WTC11 (cell line): ENCODE results near the gene RANBP3L. TPM values are rescaled to one million over a fixed set of nuclear protein-coding genes. Genes with fewer than 3 reads are reported as not detected.

Source experiments
- ATAC-seq: fragments of 200-7000 bp; cut with Tn5 transposase; 2 replicates; pipeline ENCODE4 v1.10.0; 2021; ENCODE audit warnings: mild to moderate bottlenecking, moderate library complexity
- CTCF ChIA-PET: fragments of 300-600 bp; sonication (Branson Sonifier 250); formaldehyde crosslinking; loops from one replicate; lab custom pipeline; 2021; ENCODE audit warnings: antibody characterized with exemption; lab: Charles Lee
- POLR2A ChIA-PET: fragments of 350-600 bp; sonication (Branson Sonifier 250); formaldehyde crosslinking; loops from one replicate; lab custom pipeline; 2021; ENCODE audit warnings: antibody characterized with exemption; lab: Charles Lee
- DNase-seq: peaks from one replicate; pipeline ENCODE4 v3.0.0; 2021; ENCODE audit warnings: low spot score
- H3K27ac Mint-ChIP-seq: 2 replicates; pipeline ENCODE4 v1.8.0; 2021; ENCODE audit warnings: mixed read lengths
- H3K27me3 Mint-ChIP-seq: 2 replicates; pipeline ENCODE4 v1.8.0; 2021; ENCODE audit warnings: low read depth, mild to moderate bottlenecking, moderate library complexity, mixed read lengths
- H3K36me3 Mint-ChIP-seq: 2 replicates; pipeline ENCODE4 v1.8.0; 2021; ENCODE audit warnings: mixed read lengths
- H3K4me1 Mint-ChIP-seq: 2 replicates; pipeline ENCODE4 v1.8.0; 2022; ENCODE audit warnings: mixed read lengths
- H3K4me3 Mint-ChIP-seq: 2 replicates; pipeline ENCODE4 v1.8.0; 2021; ENCODE audit warnings: mild to moderate bottlenecking, moderate library complexity, mixed read lengths
- H3K9me3 Mint-ChIP-seq: 2 replicates; pipeline ENCODE4 v1.8.0; 2021; ENCODE audit warnings: mixed read lengths
- ATF6 ChIP-seq: sonication (generic); formaldehyde crosslinking; IDR thresholded peaks from 2 replicates; pipeline ENCODE4 v1.8.1; 2023; ENCODE audit warnings: mild to moderate bottlenecking, missing genetic modification reagents
- CREM ChIP-seq: sonication (generic); formaldehyde crosslinking; IDR thresholded peaks from 2 replicates; pipeline ENCODE4 v1.8.1; 2022; ENCODE audit warnings: mild to moderate bottlenecking, missing genetic modification reagents, moderate library complexity
- ELF4 ChIP-seq: sonication (generic); formaldehyde crosslinking; IDR thresholded peaks from 2 replicates; pipeline ENCODE4 v1.8.1; 2022; ENCODE audit warnings: low read depth, mild to moderate bottlenecking, moderate library complexity, missing genetic modification reagents
- FOXJ3 ChIP-seq: sonication (generic); formaldehyde crosslinking; IDR thresholded peaks from 2 replicates; pipeline ENCODE4 v1.9.0; 2021; ENCODE audit warnings: missing genetic modification reagents, mild to moderate bottlenecking, borderline replicate concordance
- GABPB1 ChIP-seq: sonication (generic); formaldehyde crosslinking; IDR thresholded peaks from 2 replicates; pipeline ENCODE4 v1.8.1; 2023; ENCODE audit warnings: mild to moderate bottlenecking, missing genetic modification reagents
- MXD4 ChIP-seq: fragments of 250-450 bp; sonication (Bioruptor Pico); IDR thresholded peaks from 2 replicates; pipeline ENCODE4 v1.8.0; 2021; ENCODE audit warnings: mild to moderate bottlenecking, moderate library complexity, borderline replicate concordance
- NR3C1 ChIP-seq: sonication (generic); formaldehyde crosslinking; conservative IDR thresholded peaks from 2 replicates; pipeline ENCODE4 v1.8.1; 2023; ENCODE audit warnings: low read depth, mild to moderate bottlenecking, missing genetic modification reagents
- RELA ChIP-seq: sonication (generic); formaldehyde crosslinking; IDR thresholded peaks from 2 replicates; pipeline ENCODE4 v1.8.1; 2022; ENCODE audit warnings: missing genetic modification reagents, mild to moderate bottlenecking, borderline replicate concordance
- STAT6 ChIP-seq: sonication (generic); formaldehyde crosslinking; conservative IDR thresholded peaks from 2 replicates; pipeline ENCODE4 v1.8.1; 2023; ENCODE audit warnings: mild to moderate bottlenecking, low read depth, missing genetic modification reagents, moderate library complexity
- TCF7 ChIP-seq: sonication (generic); formaldehyde crosslinking; IDR thresholded peaks from 2 replicates; pipeline ENCODE4 v1.8.0; 2022; ENCODE audit warnings: mild to moderate bottlenecking, low read depth, missing genetic modification reagents, moderate library complexity
- TP53 ChIP-seq: sonication (generic); formaldehyde crosslinking; IDR thresholded peaks from 2 replicates; pipeline ENCODE4 v1.8.1; 2023; ENCODE audit warnings: mild to moderate bottlenecking, missing genetic modification reagents
- ZNF138 ChIP-seq: sonication (generic); formaldehyde crosslinking; conservative IDR thresholded peaks from 2 replicates; pipeline ENCODE4 v1.8.1; 2022; ENCODE audit warnings: mild to moderate bottlenecking, moderate library complexity, missing genetic modification reagents
- ZNF263 ChIP-seq: sonication (generic); formaldehyde crosslinking; IDR thresholded peaks from 2 replicates; pipeline ENCODE4 v1.8.1; 2022; ENCODE audit warnings: low read depth, mild to moderate bottlenecking, moderate library complexity, missing genetic modification reagents
- ZNF396 ChIP-seq: fragments of 250-450 bp; sonication (Bioruptor Pico); IDR thresholded peaks from 2 replicates; pipeline ENCODE4 v1.8.0; 2021; ENCODE audit warnings: mild to moderate bottlenecking, moderate library complexity, borderline replicate concordance
- ZNF416 ChIP-seq: fragments of 250-450 bp; sonication (Bioruptor Pico); IDR thresholded peaks from 2 replicates; pipeline ENCODE4 v1.9.0; 2021; ENCODE audit warnings: mild to moderate bottlenecking, inconsistent platforms
- total RNA-seq: library from RNA; stranded (reverse); gene quantifications from 3 replicates; pipeline ENCODE4 v1.2.3, GENCODE V29; 2021
- TF ChIP-seq, protein P1 (sequence below): sonication (generic); formaldehyde crosslinking; IDR thresholded peaks from 2 replicates; pipeline ENCODE4 v1.8.1; 2023; ENCODE audit warnings: mild to moderate bottlenecking, missing genetic modification reagents, borderline replicate concordance
- TF ChIP-seq, protein P2 (sequence below): sonication (generic); formaldehyde crosslinking; IDR thresholded peaks from 2 replicates; pipeline ENCODE4 v1.8.0; 2023; ENCODE audit warnings: missing genetic modification reagents
- TF ChIP-seq, protein P3 (sequence below): sonication (generic); formaldehyde crosslinking; IDR thresholded peaks from 2 replicates; pipeline ENCODE4 v1.8.0; 2022; ENCODE audit warnings: mild to moderate bottlenecking, missing genetic modification reagents
- TF ChIP-seq, protein P4 (sequence below): sonication (generic); formaldehyde crosslinking; IDR thresholded peaks from 2 replicates; pipeline ENCODE4 v1.8.1; 2022; ENCODE audit warnings: low read depth, missing genetic modification reagents, borderline replicate concordance
- TF ChIP-seq, protein P5 (sequence below): sonication (generic); formaldehyde crosslinking; IDR thresholded peaks from 2 replicates; pipeline ENCODE4 v1.8.1; 2022; ENCODE audit warnings: mild to moderate bottlenecking, moderate library complexity, missing genetic modification reagents

The RANBP3L gene
- total RNA-seq, 1 experiment from 2014 or later = not detected

- ATAC-seq = no peak
- ChIA-PET POLR2A (no interaction called here), CTCF (no interaction called here)
- DNase-seq = no peak
- H3K36me3 Mint-ChIP-seq = no peaks in the 10 kb centered on the region
- H3K4me3 Mint-ChIP-seq = peak overlapping the region; percentile 77
- H3K27ac Mint-ChIP-seq = no peak overlapping the region
- H3K27me3 Mint-ChIP-seq = peaks cover 26% of the 10 kb centered on the region
- no peaks in the 10 kb centered on the region for H3K9me3 Mint-ChIP-seq
- TF ChIP-seq, protein P1, sequence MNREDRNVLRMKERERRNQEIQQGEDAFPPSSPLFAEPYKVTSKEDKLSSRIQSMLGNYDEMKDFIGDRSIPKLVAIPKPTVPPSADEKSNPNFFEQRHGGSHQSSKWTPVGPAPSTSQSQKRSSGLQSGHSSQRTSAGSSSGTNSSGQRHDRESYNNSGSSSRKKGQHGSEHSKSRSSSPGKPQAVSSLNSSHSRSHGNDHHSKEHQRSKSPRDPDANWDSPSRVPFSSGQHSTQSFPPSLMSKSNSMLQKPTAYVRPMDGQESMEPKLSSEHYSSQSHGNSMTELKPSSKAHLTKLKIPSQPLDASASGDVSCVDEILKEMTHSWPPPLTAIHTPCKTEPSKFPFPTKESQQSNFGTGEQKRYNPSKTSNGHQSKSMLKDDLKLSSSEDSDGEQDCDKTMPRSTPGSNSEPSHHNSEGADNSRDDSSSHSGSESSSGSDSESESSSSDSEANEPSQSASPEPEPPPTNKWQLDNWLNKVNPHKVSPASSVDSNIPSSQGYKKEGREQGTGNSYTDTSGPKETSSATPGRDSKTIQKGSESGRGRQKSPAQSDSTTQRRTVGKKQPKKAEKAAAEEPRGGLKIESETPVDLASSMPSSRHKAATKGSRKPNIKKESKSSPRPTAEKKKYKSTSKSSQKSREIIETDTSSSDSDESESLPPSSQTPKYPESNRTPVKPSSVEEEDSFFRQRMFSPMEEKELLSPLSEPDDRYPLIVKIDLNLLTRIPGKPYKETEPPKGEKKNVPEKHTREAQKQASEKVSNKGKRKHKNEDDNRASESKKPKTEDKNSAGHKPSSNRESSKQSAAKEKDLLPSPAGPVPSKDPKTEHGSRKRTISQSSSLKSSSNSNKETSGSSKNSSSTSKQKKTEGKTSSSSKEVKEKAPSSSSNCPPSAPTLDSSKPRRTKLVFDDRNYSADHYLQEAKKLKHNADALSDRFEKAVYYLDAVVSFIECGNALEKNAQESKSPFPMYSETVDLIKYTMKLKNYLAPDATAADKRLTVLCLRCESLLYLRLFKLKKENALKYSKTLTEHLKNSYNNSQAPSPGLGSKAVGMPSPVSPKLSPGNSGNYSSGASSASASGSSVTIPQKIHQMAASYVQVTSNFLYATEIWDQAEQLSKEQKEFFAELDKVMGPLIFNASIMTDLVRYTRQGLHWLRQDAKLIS (CRISPR knock-in tag) = no peak
- TF ChIP-seq CREM (CRISPR knock-in tag) (no peak), ZNF416 (CRISPR knock-in tag) (no peak), STAT6 (no peak), GABPB1 (0 out of 2 replicates have a peak, but pooled peaks have one; percentile 22), ZNF396 (CRISPR knock-in tag) (no peak), FOXJ3 (no peak)
- TF ChIP-seq, protein P2, sequence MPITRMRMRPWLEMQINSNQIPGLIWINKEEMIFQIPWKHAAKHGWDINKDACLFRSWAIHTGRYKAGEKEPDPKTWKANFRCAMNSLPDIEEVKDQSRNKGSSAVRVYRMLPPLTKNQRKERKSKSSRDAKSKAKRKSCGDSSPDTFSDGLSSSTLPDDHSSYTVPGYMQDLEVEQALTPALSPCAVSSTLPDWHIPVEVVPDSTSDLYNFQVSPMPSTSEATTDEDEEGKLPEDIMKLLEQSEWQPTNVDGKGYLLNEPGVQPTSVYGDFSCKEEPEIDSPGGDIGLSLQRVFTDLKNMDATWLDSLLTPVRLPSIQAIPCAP (CRISPR knock-in tag) = no peak
- H3K4me1 Mint-ChIP-seq = peaks cover 25% of the 10 kb centered on the region
Observed at GRCh38 chr5:36239370-36240293, 62.1 kb downstream of the RANBP3L start.

- Mint-ChIP-seq H3K4me3 (no peak overlapping the region), H3K4me1 (peaks cover 25% of the 10 kb centered on the region), H3K27ac (no peak overlapping the region), H3K9me3 (no peaks in the 10 kb centered on the region), H3K36me3 (no peaks in the 10 kb centered on the region), H3K27me3 (peaks cover 16% of the 10 kb centered on the region)
- DNase-seq (no peak), ATAC-seq (no peak)
- POLR2A ChIA-PET = no interaction called here
- TF ChIP-seq ZNF263 (CRISPR knock-in tag) = no peak
- no peak for TF ChIP-seq RELA (CRISPR knock-in tag)
- no peak for TF ChIP-seq ATF6 (CRISPR knock-in tag)
- TF ChIP-seq, protein P3, sequence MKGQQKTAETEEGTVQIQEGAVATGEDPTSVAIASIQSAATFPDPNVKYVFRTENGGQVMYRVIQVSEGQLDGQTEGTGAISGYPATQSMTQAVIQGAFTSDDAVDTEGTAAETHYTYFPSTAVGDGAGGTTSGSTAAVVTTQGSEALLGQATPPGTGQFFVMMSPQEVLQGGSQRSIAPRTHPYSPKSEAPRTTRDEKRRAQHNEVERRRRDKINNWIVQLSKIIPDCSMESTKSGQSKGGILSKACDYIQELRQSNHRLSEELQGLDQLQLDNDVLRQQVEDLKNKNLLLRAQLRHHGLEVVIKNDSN (CRISPR knock-in tag) = no peak
- TF ChIP-seq, protein P4, sequence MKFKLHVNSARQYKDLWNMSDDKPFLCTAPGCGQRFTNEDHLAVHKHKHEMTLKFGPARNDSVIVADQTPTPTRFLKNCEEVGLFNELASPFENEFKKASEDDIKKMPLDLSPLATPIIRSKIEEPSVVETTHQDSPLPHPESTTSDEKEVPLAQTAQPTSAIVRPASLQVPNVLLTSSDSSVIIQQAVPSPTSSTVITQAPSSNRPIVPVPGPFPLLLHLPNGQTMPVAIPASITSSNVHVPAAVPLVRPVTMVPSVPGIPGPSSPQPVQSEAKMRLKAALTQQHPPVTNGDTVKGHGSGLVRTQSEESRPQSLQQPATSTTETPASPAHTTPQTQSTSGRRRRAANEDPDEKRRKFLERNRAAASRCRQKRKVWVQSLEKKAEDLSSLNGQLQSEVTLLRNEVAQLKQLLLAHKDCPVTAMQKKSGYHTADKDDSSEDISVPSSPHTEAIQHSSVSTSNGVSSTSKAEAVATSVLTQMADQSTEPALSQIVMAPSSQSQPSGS = no peak
- no peak for TF ChIP-seq TCF7 (CRISPR knock-in tag)
- TF ChIP-seq NR3C1 (CRISPR knock-in tag) = no peak
- no peak for TF ChIP-seq MXD4 (CRISPR knock-in tag)
- TF ChIP-seq, protein P5, sequence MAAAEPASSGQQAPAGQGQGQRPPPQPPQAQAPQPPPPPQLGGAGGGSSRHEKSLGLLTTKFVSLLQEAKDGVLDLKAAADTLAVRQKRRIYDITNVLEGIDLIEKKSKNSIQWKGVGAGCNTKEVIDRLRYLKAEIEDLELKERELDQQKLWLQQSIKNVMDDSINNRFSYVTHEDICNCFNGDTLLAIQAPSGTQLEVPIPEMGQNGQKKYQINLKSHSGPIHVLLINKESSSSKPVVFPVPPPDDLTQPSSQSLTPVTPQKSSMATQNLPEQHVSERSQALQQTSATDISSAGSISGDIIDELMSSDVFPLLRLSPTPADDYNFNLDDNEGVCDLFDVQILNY = no peak
- no peak for TF ChIP-seq ZNF138 (CRISPR knock-in tag)
- no peak for TF ChIP-seq ELF4 (CRISPR knock-in tag)
- TF ChIP-seq TP53 (CRISPR knock-in tag) = no peak
- CTCF ChIA-PET = interaction anchor here (1.8 kb wide), 1 partner anchor 160 kb away, joined by 7 read pairs; no protein-coding TSS in a partner anchor
Observed at GRCh38 chr5:36238502-36239295, 63.0 kb downstream of the RANBP3L start.
